GM23248 (cell line): Measurements from ENCODE around the gene GNPTAB.

ENCODE experiments used
- EZH2 ChIP-seq: fragments of 200-600 bp; sonication (generic); IDR thresholded peaks from 2 replicates; pipeline ENCODE4 v1.6.1; 2018; ENCODE audit warnings: antibody characterized with exemption, mild to moderate bottlenecking; ENCODE audit not compliant: insufficient read depth, poor library complexity, severe bottlenecking
- EZH2phosphoT487 ChIP-seq: fragments of 200-600 bp; sonication (generic); IDR thresholded peaks from 2 replicates; pipeline ENCODE4 v1.6.1; 2018; ENCODE audit warnings: antibody characterized with exemption, moderate library complexity, mild to moderate bottlenecking, low read depth; ENCODE audit not compliant: insufficient read depth

DNA sequence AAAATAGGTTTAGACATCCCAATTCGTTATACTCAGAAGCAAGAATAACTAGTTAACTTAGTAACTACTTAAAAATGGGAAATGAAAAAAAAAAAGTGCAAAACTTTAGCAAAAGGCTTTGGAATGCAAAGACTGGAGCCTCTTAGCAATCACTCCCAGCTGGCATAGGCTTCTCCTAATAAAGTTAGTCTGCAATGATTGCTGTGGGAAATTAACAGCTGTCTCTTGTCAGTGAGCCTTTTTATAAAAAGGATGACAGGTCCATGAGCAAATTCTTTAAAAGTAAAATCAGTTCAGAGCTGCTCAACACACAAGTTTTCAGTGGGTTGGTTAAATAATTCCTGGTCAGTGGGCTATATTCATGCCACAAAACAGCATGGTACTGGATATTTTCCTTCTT lies 84.1 kb downstream of the GNPTAB start:
- TF ChIP-seq EZH2 = no peak
- no peak for TF ChIP-seq EZH2phosphoT487
